GM18867 (cell line): ENCODE results near the gene MEIOB.
"Not testable (repeated sequence)": the region's sequence is repeated elsewhere in the genome, so short reads cannot be mapped to it uniquely, and the experiment has no call there.

Experiments
- ATAC-seq: cut with Tn5 transposase; IDR thresholded peaks from one replicate; pipeline ENCODE4 v1.9.1; 2021; ENCODE audit warnings: mild to moderate bottlenecking, moderate library complexity; ENCODE audit not compliant: unreplicated experiment

The MEIOB gene

GRCh38 chr16:1816396-1817275 is 55.3 kb downstream of the MEIOB start:
- ATAC-seq, result no peak

GRCh38 chr16:1815461-1815860 is 56.5 kb downstream of the MEIOB start:
- ATAC-seq, result no peak

GRCh38 chr16:1812732-1813163 is 59.2 kb downstream of the MEIOB start:
- no peak for ATAC-seq

- ATAC-seq, result no peak
These were observed 61.4 kb downstream of the MEIOB start for GRCh38 chr16:1810536-1810935.

- ATAC-seq, result no peak
These were observed 61.9 kb downstream of the MEIOB start for GRCh38 chr16:1810106-1810505.

GRCh38 chr16:1809281-1809801 is 62.6 kb downstream of the MEIOB start:
- no peak for ATAC-seq

- ATAC-seq, result no peak
These were observed 63.3 kb downstream of the MEIOB start for GRCh38 chr16:1808691-1809090.

GRCh38 chr16:1807626-1808025 is 64.3 kb downstream of the MEIOB start:
- no peak for ATAC-seq

- ATAC-seq, result no peak
These were observed 71.3 kb downstream of the MEIOB start for GRCh38 chr16:1800701-1801100.

- not testable (repeated sequence) for ATAC-seq
These were observed 72.7 kb downstream of the MEIOB start for GRCh38 chr16:1799263-1799662.

- no peak for ATAC-seq
These were observed 76.9 kb downstream of the MEIOB start for GRCh38 chr16:1794908-1795666.

- no peak for ATAC-seq
These were observed 77.6 kb downstream of the MEIOB start for GRCh38 chr16:1794221-1794871.

- ATAC-seq, result no peak
These were observed 78.3 kb downstream of the MEIOB start, which contains the start of gene IGFALS for GRCh38 chr16:1793578-1794220. Gene IGFALS (minus strand): TSS chr16:1793705. CDS start chr16:1793652, 53 bp downstream.

- ATAC-seq, result no peak
These were observed 79.0 kb downstream of the MEIOB start for GRCh38 chr16:1792836-1793577.

- no peak for ATAC-seq
These were observed 79.8 kb downstream of the MEIOB start for GRCh38 chr16:1791943-1792812.

GRCh38 chr16:1791256-1791942 is 80.6 kb downstream of the MEIOB start:
- ATAC-seq, result no peak

GRCh38 chr16:1790611-1791255 is 81.2 kb downstream of the MEIOB start:
- ATAC-seq, result no peak

GRCh38 chr16:1790261-1790610 is 81.7 kb downstream of the MEIOB start:
- ATAC-seq, result no peak
